ENCODE measurements around the gene UNC79.

The UNC79 gene

GRCh38 chr14:93733231-93733630 lies 302.5 kb downstream of the UNC79 start:
- DNase-seq: no peak

GRCh38 chr14:93733631-93734030 lies 302.9 kb downstream of the UNC79 start:
- peak; percentile 46 for DNase-seq

- no peak for DNase-seq
Measured at GRCh38 chr14:93734086-93734822, 303.5 kb downstream of the UNC79 start.

- DNase-seq: no peak
Measured at GRCh38 chr14:93735206-93735605, 304.5 kb downstream of the UNC79 start.

- no peak for DNase-seq
Measured at GRCh38 chr14:93736378-93737014, 305.8 kb downstream of the UNC79 start.

- DNase-seq: no peak
Measured at GRCh38 chr14:93737634-93738033, 306.9 kb downstream of the UNC79 start.

- DNase-seq: no peak
Measured at GRCh38 chr14:93741556-93742230, 311.0 kb downstream of the UNC79 start.

- DNase-seq: no peak
Measured at GRCh38 chr14:93742761-93743160, 312.0 kb downstream of the UNC79 start.

GRCh38 chr14:93743270-93744060 lies 312.7 kb downstream of the UNC79 start:
- no peak for DNase-seq

- DNase-seq: peak; percentile 27
Measured at GRCh38 chr14:93744176-93744575, 313.4 kb downstream of the UNC79 start.

GRCh38 chr14:93744876-93745275 lies 314.1 kb downstream of the UNC79 start:
- DNase-seq: no peak

- no peak for DNase-seq
Measured at GRCh38 chr14:93745603-93746273, 315.0 kb downstream of the UNC79 start.

GRCh38 chr14:93747102-93747501 lies 316.4 kb downstream of the UNC79 start:
- DNase-seq: peak; percentile 54

- DNase-seq: no peak
Measured at GRCh38 chr14:93747560-93747959, 316.8 kb downstream of the UNC79 start.

GRCh38 chr14:93748208-93749075 lies 317.7 kb downstream of the UNC79 start:
- no peak for DNase-seq

GRCh38 chr14:93749076-93749420 lies 318.3 kb downstream of the UNC79 start:
- DNase-seq: no peak

- DNase-seq: no peak
Measured at GRCh38 chr14:93751946-93752655, 321.4 kb downstream of the UNC79 start.

- peak; percentile 92 for DNase-seq
Measured at GRCh38 chr14:93752980-93753561, 322.3 kb downstream of the UNC79 start.

GRCh38 chr14:93753647-93754046 lies 322.9 kb downstream of the UNC79 start:
- DNase-seq: peak; percentile 70

- DNase-seq: no peak
Measured at GRCh38 chr14:93757206-93757605, 326.5 kb downstream of the UNC79 start.

All from midbrain (tissue), 1 donor.